Thyroid gland (tissue), 4 donors: ENCODE data around the gene AOC3.

Experiments used
- POLR2A ChIP-seq, 2 donors: fragments of 450-650 bp; IDR thresholded peaks; one replicate each; pipeline ENCODE4 v1.6.1; 2017; ENCODE audit warnings: antibody characterized with exemption in 2 of 2, mild to moderate bottlenecking in 2 of 2, moderate library complexity in 1 of 2
- TF ChIP-seq, protein P1 (sequence below), 6 experiments: fragments of 200-600 bp in 3 of 6; fragments of 450-650 bp in 3 of 6; sonication (generic) in 3 of 6; IDR thresholded peaks; one replicate each; pipeline ENCODE4 v1.5.1; 2016 to 2019; ENCODE audit warnings: antibody characterized with exemption in 6 of 6, mild to moderate bottlenecking in 2 of 6, inconsistent platforms in 1 of 6, moderate library complexity in 1 of 6

DNA sequence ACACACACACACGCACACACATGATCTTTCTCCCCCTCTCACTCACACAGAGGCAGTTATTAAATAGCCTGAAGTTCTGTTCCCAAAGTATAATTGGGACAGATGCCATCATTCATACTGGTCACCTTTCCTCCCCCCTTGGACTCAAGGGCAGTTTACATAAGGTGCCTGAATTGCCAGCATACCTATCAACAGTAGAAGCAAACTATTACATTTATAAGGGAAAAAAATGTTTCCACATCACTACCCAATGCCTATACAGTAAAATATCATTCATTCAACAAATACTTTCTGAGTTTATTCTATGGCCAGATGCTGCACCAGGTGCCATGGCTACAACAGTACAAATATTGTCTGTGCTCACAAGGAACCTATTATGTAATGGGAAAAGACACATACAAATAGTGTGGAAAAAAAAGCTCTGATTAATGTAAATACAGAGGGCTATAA, 46.1 kb upstream of the AOC3 start:
- TF ChIP-seq, protein P1, sequence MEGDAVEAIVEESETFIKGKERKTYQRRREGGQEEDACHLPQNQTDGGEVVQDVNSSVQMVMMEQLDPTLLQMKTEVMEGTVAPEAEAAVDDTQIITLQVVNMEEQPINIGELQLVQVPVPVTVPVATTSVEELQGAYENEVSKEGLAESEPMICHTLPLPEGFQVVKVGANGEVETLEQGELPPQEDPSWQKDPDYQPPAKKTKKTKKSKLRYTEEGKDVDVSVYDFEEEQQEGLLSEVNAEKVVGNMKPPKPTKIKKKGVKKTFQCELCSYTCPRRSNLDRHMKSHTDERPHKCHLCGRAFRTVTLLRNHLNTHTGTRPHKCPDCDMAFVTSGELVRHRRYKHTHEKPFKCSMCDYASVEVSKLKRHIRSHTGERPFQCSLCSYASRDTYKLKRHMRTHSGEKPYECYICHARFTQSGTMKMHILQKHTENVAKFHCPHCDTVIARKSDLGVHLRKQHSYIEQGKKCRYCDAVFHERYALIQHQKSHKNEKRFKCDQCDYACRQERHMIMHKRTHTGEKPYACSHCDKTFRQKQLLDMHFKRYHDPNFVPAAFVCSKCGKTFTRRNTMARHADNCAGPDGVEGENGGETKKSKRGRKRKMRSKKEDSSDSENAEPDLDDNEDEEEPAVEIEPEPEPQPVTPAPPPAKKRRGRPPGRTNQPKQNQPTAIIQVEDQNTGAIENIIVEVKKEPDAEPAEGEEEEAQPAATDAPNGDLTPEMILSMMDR (IDR thresholded peaks at IDR 0.05), result no peak
- TF ChIP-seq POLR2A (IDR thresholded peaks at IDR 0.05), result no peak
